ENCODE measurements around the gene TAF9B. TPM values are rescaled to one million over a fixed set of nuclear protein-coding genes. Genes with fewer than 3 reads are reported as not detected.
A peak's percentile ranks its signal among the peaks of the same experiment; 100 is the strongest.
"Not testable (repeated sequence)": the region's sequence is repeated elsewhere in the genome, so short reads cannot be mapped to it uniquely, and the experiment has no call there.

TAF9B gene
- total RNA-seq, 1 donor from 2014 or later, result 4.2 TPM

DNA sequence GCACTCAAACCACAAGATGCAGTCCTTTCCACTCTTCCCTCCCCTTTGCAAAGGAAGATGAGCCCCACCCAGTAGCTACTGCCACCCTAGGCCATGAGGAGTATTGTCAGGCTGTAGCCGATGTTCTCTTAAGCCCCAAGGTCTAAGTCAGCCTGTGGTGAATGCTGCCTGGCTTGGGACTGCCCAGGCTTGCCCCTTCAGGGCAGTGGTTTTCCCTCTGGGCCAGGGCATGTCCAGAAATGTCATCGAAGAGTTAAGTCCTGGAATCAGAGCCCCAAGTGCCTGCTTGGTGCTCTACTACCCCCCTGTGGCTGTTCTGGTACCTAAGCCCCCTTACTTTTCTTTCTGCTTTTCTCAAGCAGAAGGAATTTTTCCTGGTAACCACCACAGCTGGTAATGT lies 47.2 kb downstream of the TAF9B start:
- no peak overlapping the region for H3K4me3 ChIP-seq (ENCODE audit: low read depth, low read length)
- peak; percentile 28 for FAIRE-seq
- DNase-seq (ENCODE audit: low read depth), result peak; percentile 88
- H3K36me3 ChIP-seq (ENCODE audit: control insufficient read depth, insufficient read depth, low read length), result no peaks in the 10 kb centered on the region
- no peaks in the 10 kb centered on the region for H3K27me3 ChIP-seq (ENCODE audit: control insufficient read depth, insufficient read depth, low read length)
- TF ChIP-seq, protein P1, sequence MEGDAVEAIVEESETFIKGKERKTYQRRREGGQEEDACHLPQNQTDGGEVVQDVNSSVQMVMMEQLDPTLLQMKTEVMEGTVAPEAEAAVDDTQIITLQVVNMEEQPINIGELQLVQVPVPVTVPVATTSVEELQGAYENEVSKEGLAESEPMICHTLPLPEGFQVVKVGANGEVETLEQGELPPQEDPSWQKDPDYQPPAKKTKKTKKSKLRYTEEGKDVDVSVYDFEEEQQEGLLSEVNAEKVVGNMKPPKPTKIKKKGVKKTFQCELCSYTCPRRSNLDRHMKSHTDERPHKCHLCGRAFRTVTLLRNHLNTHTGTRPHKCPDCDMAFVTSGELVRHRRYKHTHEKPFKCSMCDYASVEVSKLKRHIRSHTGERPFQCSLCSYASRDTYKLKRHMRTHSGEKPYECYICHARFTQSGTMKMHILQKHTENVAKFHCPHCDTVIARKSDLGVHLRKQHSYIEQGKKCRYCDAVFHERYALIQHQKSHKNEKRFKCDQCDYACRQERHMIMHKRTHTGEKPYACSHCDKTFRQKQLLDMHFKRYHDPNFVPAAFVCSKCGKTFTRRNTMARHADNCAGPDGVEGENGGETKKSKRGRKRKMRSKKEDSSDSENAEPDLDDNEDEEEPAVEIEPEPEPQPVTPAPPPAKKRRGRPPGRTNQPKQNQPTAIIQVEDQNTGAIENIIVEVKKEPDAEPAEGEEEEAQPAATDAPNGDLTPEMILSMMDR (IDR thresholded peaks at IDR 0.05; ENCODE audit: insufficient read depth, low read length, severe bottlenecking), result peak; percentile 48

DNA sequence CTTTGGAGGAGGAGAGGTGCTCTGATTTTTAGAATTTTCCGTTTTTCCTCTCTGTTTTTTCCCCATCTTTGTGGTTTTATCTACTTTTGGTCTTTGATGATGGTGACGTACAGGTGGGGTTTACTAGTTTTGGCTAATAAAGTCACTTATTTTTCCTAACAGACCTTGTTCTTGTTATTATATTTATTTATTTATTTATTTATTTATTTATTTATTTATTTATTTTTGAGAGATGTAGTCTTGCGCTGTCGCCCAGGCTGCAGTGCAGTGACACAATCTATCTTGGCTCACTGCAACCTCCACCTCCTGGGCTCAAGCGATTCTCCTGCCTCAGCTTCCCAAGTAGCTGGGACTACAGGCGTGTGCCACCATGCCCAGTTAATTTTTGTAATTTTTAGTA lies 58.0 kb downstream of the TAF9B start:
- not testable (repeated sequence) for H3K4me3 ChIP-seq (ENCODE audit: low read depth, low read length); H3K36me3 ChIP-seq (ENCODE audit: control insufficient read depth, insufficient read depth, low read length); DNase-seq (ENCODE audit: low read depth); FAIRE-seq; H3K27me3 ChIP-seq (ENCODE audit: control insufficient read depth, insufficient read depth, low read length)

Other genes with a start within 250 kb of the TAF9B start
- gene MAGT1, start 244.2 kb downstream of the TAF9B start, total RNA-seq, result 67.7 and 179 TPM in 2 replicates
- gene COX7B, start 240.2 kb downstream of the TAF9B start, total RNA-seq, result 358 and 360 TPM in 2 replicates
- 2.4 and 3.1 TPM in 2 replicates for gene ATP7A, start 229.0 kb downstream of the TAF9B start, total RNA-seq
- gene PGAM4, start 170.0 kb downstream of the TAF9B start, total RNA-seq, result not detected in 2 replicates
- gene PGK1, start 35.4 kb downstream of the TAF9B start, total RNA-seq, result 306 and 339 TPM in 2 replicates
- gene CYSLTR1, start 188.0 kb upstream of the TAF9B start, total RNA-seq, result not detected in 2 replicates

Data from bronchial epithelial cell (primary cell).